Activated CD4-positive, alpha-beta T cell treated with anti-CD3 and anti-CD28 coated beads, Interleukin-2, amount 10 ng/mL, durations not matched to agents 7 days and 5 days (primary cell): ENCODE results near the gene IPO11. TPM values are rescaled to one million over a fixed set of nuclear protein-coding genes. Genes with fewer than 3 reads are reported as not detected.

Experiments used
- CTCF ChIA-PET: fragments of 350-600 bp; sonication (Branson Sonifier 250); formaldehyde crosslinking; loops from one replicate; lab custom pipeline; 2021; ENCODE audit warnings: antibody characterized with exemption; lab: Charles Lee
- POLR2A ChIA-PET: fragments of 350-600 bp; sonication (Branson Sonifier 250); formaldehyde crosslinking; loops from one replicate; lab custom pipeline; 2021; ENCODE audit warnings: antibody characterized with exemption; lab: Charles Lee
- DNase-seq: peaks from one replicate; pipeline ENCODE4 v3.0.0-alpha.2; 2020
- H3K27ac Mint-ChIP-seq: one replicate; pipeline ENCODE4 v1.8.0; 2021; ENCODE audit warnings: mild to moderate bottlenecking, moderate library complexity, mixed read lengths
- H3K27me3 Mint-ChIP-seq: one replicate; pipeline ENCODE4 v1.8.0; 2021; ENCODE audit warnings: mixed read lengths
- H3K36me3 Mint-ChIP-seq: one replicate; pipeline ENCODE4 v1.8.0; 2021; ENCODE audit warnings: low read depth, mixed read lengths
- H3K4me1 Mint-ChIP-seq: one replicate; pipeline ENCODE4 v1.8.0; 2021; ENCODE audit warnings: mixed read lengths
- H3K4me3 Mint-ChIP-seq: one replicate; pipeline ENCODE4 v1.8.0; 2021; ENCODE audit warnings: mild to moderate bottlenecking, moderate library complexity, mixed read lengths
- H3K9me3 Mint-ChIP-seq: one replicate; pipeline ENCODE4 v1.8.0; 2021; ENCODE audit warnings: mixed read lengths
- total RNA-seq, 2 experiments: library from RNA; stranded (reverse); gene quantifications; one replicate each; pipeline ENCODE4 v1.2.3, GENCODE V29; 2021

IPO11 gene
- total RNA-seq, 2 experiments from 2014 or later = 27.3 to 29.9 TPM

DNA sequence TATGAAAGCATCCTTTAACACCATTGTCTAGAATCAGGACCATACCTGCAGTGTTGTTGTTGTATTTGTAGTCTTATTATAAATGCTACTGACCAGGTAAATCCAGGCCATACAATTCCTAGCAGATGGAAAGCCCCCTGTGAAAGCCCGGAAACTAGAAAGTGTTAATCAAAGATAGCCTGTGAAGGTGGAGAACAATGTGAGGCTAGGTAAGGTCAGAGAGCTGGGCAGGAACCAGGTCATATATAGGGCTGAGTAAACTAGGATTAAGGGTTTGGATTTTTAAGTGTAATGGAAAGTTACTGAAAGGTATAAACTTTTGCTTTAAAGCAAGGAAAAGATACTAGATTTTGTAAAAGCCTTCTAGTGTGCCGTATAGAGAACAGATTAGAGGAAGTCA is 172.7 kb downstream of the IPO11 start:
- Mint-ChIP-seq H3K4me3 (no peak overlapping the region), H3K36me3 (peaks cover 15% of the 10 kb centered on the region), H3K9me3 (no peaks in the 10 kb centered on the region), H3K27ac (no peak overlapping the region), H3K4me1 (peaks cover 37% of the 10 kb centered on the region), H3K27me3 (no peaks in the 10 kb centered on the region)
- DNase-seq = no peak
- POLR2A ChIA-PET = no interaction called here
- CTCF ChIA-PET = no interaction called here

DNA sequence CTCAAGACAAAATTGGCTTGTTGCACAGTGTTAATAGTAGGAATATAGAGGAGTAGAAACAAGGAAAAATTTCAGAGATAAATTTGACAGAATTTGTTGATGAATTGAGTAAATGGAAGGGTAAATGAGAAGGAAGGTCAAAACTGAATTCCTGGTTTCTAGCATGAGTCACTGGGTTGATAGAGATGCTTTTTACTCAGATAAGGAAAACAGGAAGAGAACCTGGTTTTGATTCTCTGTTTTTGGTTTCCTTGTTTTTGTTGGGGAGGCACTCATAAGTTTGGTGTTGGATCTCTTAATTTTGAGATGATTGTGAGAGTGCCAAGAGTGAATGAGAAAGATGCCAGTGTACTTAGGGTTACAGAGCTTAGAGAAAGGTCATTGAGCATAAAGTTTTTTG is 173.2 kb downstream of the IPO11 start:
- Mint-ChIP-seq H3K36me3 (peaks cover 12% of the 10 kb centered on the region), H3K4me1 (peaks cover 33% of the 10 kb centered on the region), H3K4me3 (no peak overlapping the region), H3K27me3 (no peaks in the 10 kb centered on the region), H3K27ac (no peak overlapping the region), H3K9me3 (no peaks in the 10 kb centered on the region)
- CTCF ChIA-PET = interaction anchor here (1.1 kb wide), 1 partner anchor 7 kb away, joined by 3 read pairs; the partner anchor contains the start of gene LRRC70
- DNase-seq = no peak
- POLR2A ChIA-PET = no interaction called here

DNA sequence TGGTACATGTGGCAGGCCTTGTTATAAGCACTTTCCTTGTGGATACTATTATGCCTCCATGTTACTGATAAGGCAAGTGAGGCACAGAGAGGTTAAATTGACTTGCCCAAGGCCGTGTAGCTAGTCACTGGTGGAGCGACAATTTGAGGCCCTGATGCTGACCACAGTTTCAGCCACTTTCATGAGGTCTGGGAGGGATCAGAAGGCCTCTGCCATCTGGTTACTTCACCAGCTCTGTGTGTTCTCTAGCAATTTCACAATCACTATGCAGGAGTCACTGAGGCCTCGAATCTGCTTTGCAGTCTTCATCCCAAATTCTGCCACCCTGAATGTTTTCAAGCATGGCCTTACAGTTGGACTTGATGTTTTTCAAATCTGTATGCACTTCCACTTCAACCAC is 175.2 kb downstream of the IPO11 start:
- POLR2A ChIA-PET = no interaction called here
- Mint-ChIP-seq H3K4me1 (peaks cover 19% of the 10 kb centered on the region), H3K27me3 (no peaks in the 10 kb centered on the region), H3K9me3 (no peaks in the 10 kb centered on the region), H3K27ac (no peak overlapping the region), H3K36me3 (peaks cover 19% of the 10 kb centered on the region), H3K4me3 (no peak overlapping the region)
- CTCF ChIA-PET = interaction anchor here (0.8 kb wide), 2 partner anchors 15 to 17 kb away, joined by 3 to 4 read pairs; no protein-coding TSS in a partner anchor
- no peak for DNase-seq

DNA sequence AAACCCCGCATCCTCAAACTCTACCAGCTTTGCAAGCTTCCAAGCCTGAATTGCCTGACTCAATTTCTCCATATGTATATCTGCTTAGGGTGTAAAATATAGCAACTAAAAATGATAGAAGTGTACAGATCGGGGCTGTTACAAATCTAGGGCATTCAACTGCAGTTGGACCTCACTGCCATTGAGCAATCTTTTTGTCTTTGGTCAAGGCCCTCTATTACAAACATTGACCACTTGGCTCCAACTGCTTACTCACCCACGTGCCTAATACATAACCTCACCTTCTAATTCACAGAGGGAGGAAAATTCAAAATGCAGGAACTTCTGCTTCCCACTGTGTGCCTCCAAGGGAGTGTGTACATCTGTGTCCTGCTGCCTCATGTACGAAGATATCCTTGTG is 176.1 kb downstream of the IPO11 start:
- Mint-ChIP-seq H3K9me3 (no peaks in the 10 kb centered on the region), H3K4me3 (no peak overlapping the region), H3K36me3 (peaks cover 25% of the 10 kb centered on the region), H3K27me3 (no peaks in the 10 kb centered on the region), H3K4me1 (peaks cover 19% of the 10 kb centered on the region), H3K27ac (no peak overlapping the region)
- DNase-seq = no peak
- ChIA-PET CTCF (no interaction called here), POLR2A (no interaction called here)

DNA sequence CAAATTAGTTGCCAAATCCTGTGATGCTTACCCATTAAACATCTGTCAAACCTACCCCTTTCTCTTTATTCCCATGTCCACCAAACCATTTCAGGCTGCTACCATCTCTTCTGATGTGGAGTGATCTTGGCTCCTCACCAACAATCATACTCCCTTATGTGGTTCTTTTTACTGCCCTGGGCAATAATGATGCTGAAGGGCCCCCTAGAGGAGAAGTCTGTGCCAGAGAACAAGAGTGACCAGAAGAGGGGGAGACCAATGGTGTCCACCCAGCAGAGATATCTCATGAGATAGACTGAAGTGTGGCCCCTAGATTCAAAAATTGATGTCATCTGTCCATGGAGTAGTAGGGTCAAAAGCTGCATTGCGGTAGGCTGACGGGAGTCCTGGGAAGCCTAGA is 176.9 kb downstream of the IPO11 start:
- no peak overlapping the region for H3K27ac Mint-ChIP-seq
- no peaks in the 10 kb centered on the region for H3K27me3 Mint-ChIP-seq
- no peak overlapping the region for H3K4me3 Mint-ChIP-seq
- ChIA-PET POLR2A (no interaction called here), CTCF (no interaction called here)
- DNase-seq = no peak
- H3K9me3 Mint-ChIP-seq = no peaks in the 10 kb centered on the region
- peaks cover 25% of the 10 kb centered on the region for H3K36me3 Mint-ChIP-seq
- H3K4me1 Mint-ChIP-seq = peaks cover 17% of the 10 kb centered on the region

DNA sequence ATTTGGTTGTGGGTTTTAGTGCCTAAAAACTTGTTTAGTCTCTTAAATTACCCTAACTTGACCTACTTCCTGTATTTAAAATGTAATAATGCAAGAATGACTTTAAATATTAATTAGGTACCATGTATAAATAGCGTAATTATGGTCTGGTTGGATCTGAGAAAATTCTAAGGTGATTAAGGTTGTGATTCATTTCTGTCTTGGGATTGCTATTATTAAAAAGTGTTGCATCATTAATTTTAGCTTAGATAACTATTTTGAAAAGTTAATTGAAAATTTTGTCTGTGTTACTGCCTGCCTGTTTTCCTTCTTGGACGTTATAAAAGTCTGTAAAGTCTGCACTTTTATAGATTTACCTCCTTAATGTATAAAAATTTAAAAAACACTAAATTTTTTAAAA is 177.8 kb downstream of the IPO11 start:
- Mint-ChIP-seq H3K4me3 (no peak overlapping the region), H3K27ac (no peak overlapping the region), H3K9me3 (no peaks in the 10 kb centered on the region), H3K4me1 (peaks cover 9% of the 10 kb centered on the region), H3K27me3 (no peaks in the 10 kb centered on the region), H3K36me3 (peaks cover 27% of the 10 kb centered on the region)
- ChIA-PET POLR2A (no interaction called here), CTCF (interaction anchor here (0.6 kb wide), 1 partner anchor 205 kb away, joined by 7 read pairs; no protein-coding TSS in a partner anchor)
- no peak for DNase-seq

DNA sequence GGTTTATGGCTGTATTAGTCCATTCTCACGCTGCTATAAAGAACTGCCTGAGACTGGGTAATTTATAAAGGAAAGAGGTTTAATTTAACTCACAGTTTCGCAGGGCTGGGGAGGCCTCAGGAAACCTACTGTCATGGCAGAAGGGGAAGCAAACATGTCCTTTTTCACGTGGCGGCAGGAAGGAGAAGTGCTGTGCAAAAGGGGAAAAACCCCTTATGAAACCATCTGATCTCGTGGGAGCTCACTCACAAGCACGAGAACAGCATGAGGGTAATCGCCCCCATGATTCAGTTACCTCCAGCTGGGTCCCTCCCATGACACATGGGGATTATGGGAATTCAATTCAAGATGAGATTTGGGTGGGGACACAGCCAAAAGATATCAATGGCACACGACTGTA is 180.0 kb downstream of the IPO11 start:
- Mint-ChIP-seq H3K9me3 (no peaks in the 10 kb centered on the region), H3K4me3 (no peak overlapping the region), H3K4me1 (no peaks in the 10 kb centered on the region), H3K27ac (no peak overlapping the region), H3K36me3 (peaks cover 25% of the 10 kb centered on the region), H3K27me3 (no peaks in the 10 kb centered on the region)
- POLR2A ChIA-PET = no interaction called here
- CTCF ChIA-PET = interaction anchor here (1.0 kb wide), 1 partner anchor 21 kb away, joined by 4 read pairs; no protein-coding TSS in a partner anchor
- no peak for DNase-seq

DNA sequence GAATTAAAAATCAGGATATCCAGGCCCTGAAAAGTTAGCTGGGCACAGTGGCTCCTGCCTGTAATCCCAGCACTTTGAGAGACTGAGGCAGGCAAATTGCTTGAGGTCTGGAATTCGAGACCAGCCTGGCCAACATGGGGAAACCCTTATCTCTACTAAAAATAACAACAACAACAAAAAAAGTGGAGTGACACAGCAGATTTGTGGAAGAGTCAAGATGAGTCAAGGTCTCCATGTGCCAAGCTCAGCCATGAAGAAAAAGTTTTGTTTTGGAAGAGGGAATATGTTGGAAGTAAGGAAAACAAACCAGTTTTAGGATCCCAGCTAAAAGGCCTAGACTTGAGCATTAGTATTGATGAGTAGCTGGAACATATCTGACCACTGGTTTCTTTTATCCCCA is 180.8 kb downstream of the IPO11 start:
- ChIA-PET POLR2A (no interaction called here), CTCF (no interaction called here)
- no peak overlapping the region for H3K27ac Mint-ChIP-seq
- H3K9me3 Mint-ChIP-seq = no peaks in the 10 kb centered on the region
- H3K4me3 Mint-ChIP-seq = no peak overlapping the region
- H3K36me3 Mint-ChIP-seq = peaks cover 25% of the 10 kb centered on the region
- H3K4me1 Mint-ChIP-seq = no peaks in the 10 kb centered on the region
- no peak for DNase-seq
- no peaks in the 10 kb centered on the region for H3K27me3 Mint-ChIP-seq

DNA sequence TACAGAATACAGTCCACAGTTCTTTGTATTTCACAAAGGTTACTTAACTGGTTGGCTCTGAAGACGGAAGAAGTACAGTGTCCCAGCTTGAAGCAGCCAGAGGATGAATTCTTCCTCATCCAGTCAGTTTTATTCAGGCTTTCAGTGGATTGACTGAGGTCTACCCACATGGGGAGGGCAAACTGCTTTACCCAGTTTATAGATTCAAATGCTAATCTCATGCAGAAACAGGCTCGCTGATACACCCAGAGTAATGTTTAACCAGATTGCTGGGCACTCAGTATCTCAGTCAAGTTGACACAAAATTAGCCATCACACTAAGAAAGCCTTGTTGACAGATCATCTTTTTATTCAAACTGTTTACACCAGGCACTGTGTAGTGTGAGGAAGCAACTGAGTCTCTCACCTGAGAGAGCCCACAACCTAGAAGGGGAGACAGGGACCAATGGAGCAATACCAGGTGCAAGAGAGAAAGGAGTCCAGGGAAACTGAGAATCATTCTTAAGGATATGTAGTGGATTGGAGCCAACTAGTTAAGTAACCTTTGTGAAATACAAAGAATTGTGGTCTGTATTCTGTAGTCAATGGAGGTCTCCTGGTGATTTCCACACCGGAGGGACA is 181.9 kb downstream of the IPO11 start:
- Mint-ChIP-seq H3K36me3 (peaks cover 20% of the 10 kb centered on the region), H3K4me1 (no peaks in the 10 kb centered on the region), H3K27me3 (no peaks in the 10 kb centered on the region), H3K27ac (no peak overlapping the region), H3K4me3 (no peak overlapping the region), H3K9me3 (no peaks in the 10 kb centered on the region)
- DNase-seq = no peak
- POLR2A ChIA-PET = no interaction called here
- CTCF ChIA-PET = no interaction called here

DNA sequence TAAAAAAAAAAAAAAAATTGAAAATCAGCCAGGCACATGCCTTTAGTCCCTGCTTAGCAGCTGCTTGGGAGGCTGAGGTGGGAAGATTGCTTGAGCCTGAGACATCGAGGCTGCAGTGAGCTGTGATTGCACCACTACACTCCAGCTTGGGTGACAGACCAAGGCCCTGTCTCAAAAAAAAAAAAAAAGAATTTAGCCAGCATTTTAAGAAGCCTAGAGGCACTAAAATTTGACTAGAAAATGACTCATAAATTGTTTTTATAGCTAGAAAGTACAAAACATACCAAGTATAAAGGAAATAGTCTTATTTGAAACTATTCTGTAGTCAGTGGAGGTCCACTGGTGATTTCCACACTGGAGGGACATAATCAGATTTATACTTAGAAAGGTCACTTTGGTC is 183.5 kb downstream of the IPO11 start:
- ChIA-PET POLR2A (no interaction called here), CTCF (interaction anchor here (0.6 kb wide), 2 partner anchors 184 to 492 kb away, joined by 3 read pairs; partner anchors contain the start of gene IPO11)
- Mint-ChIP-seq H3K27me3 (no peaks in the 10 kb centered on the region), H3K4me3 (no peak overlapping the region), H3K36me3 (peaks cover 18% of the 10 kb centered on the region), H3K4me1 (no peaks in the 10 kb centered on the region), H3K9me3 (no peaks in the 10 kb centered on the region), H3K27ac (no peak overlapping the region)
- DNase-seq = no peak

DNA sequence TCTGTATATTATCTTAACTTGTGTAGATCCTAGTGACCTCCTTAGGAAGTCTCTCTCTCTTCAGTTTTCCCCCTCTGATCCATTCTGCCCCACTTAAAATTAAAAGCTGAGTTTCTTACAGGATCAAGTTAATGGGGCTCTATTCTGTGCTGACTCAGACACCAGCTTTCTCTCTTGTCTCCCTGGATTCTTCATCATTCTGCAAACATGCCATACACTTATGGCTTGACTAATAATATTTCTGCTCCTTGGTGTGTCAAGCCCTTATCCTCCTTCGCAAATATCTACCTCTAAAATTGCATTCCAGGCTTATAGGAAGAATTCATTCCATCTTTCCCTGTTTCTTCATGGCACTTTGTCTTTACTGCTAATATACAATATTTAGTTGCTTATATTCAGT is 184.1 kb downstream of the IPO11 start:
- ChIA-PET POLR2A (no interaction called here), CTCF (interaction anchor here (0.6 kb wide), 2 partner anchors 492 to 1169 kb away, joined by 3 to 4 read pairs; no protein-coding TSS in a partner anchor)
- Mint-ChIP-seq H3K27ac (no peak overlapping the region), H3K36me3 (peaks cover 16% of the 10 kb centered on the region), H3K9me3 (no peaks in the 10 kb centered on the region), H3K4me1 (no peaks in the 10 kb centered on the region), H3K27me3 (no peaks in the 10 kb centered on the region), H3K4me3 (no peak overlapping the region)
- no peak for DNase-seq

DNA sequence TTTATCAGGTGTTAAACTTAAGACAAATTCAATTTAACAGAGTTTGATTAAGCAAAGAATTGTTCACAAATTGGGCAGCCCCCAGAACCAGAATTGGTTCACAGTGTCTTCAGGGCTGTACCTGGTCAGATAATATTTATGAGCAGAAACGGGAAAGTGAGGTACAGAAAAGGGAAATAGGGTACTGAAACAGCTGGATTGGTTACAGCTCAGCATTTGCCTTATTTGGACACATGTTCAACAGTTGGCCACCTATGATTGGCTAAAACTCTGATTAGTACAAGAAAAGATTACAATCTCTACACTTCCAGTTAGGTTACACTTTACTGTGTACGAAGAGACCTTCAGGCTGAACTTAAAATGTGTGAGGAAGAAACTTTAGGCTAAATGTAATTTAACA is 184.8 kb downstream of the IPO11 start:
- no peaks in the 10 kb centered on the region for H3K4me1 Mint-ChIP-seq
- no peak overlapping the region for H3K27ac Mint-ChIP-seq
- H3K27me3 Mint-ChIP-seq = no peaks in the 10 kb centered on the region
- ChIA-PET POLR2A (no interaction called here), CTCF (interaction anchor here (0.6 kb wide), 1 partner anchor 1169 kb away, joined by 4 read pairs; no protein-coding TSS in a partner anchor)
- no peak for DNase-seq
- H3K9me3 Mint-ChIP-seq = no peaks in the 10 kb centered on the region
- no peak overlapping the region for H3K4me3 Mint-ChIP-seq
- H3K36me3 Mint-ChIP-seq = peaks cover 12% of the 10 kb centered on the region

DNA sequence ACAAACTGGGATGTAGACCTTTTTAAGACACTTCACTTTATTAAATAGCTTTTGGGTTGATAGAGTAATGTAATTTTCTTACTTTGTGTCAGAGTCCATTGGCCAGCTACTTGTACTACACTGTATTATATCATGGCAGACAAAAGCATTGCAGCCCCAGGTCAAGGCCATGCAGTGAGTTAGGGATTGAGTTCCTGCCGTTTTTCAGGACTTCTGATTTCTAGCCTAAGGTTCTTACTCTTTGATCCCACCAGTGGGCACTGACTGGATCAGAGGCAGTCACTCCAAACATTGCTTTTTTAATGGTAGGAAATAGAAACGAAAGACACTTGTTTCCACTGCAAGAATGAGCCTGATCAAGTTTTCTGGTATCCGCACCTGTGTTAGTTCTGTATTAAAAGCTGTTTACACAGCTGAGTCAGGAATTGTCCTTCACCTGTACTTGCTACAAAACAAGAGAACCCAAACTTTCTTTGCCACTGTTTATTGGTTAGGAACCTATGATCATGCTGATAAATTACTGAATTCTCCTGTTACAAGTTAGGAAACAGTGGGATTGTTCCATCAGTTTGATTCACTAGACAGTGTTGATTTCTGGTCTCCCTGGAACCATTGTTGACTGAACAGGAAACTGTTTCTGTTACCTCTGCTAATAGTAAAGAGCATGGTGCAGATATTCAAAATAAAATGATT is 188.1 kb downstream of the IPO11 start:
- Mint-ChIP-seq H3K9me3 (no peaks in the 10 kb centered on the region), H3K27ac (no peak overlapping the region), H3K27me3 (no peaks in the 10 kb centered on the region), H3K4me1 (peaks cover 1% of the 10 kb centered on the region), H3K36me3 (peaks cover 4% of the 10 kb centered on the region), H3K4me3 (no peak overlapping the region)
- CTCF ChIA-PET = interaction anchor here (0.5 kb wide), 1 partner anchor 108 kb away, joined by 6 read pairs; no protein-coding TSS in a partner anchor
- POLR2A ChIA-PET = no interaction called here
- DNase-seq = no peak
